Loucy (cell line): Measurements from ENCODE around the gene MEGF8.

Source experiments
- H2AFZ ChIP-seq: fragments of 200-600 bp; sonication (generic); 2 replicates; pipeline ENCODE4 v1.6.0; 2016; ENCODE audit warnings: antibody characterized with exemption, mild to moderate bottlenecking, low read length, moderate library complexity
- H3F3A ChIP-seq: fragments of 200-600 bp; 2 replicates; pipeline ENCODE4 v1.6.0; 2016; ENCODE audit warnings: antibody characterized with exemption, low read depth, mild to moderate bottlenecking
- H3K27me3 ChIP-seq: fragments of 200-600 bp; sonication (generic); 2 replicates; pipeline ENCODE4 v1.6.1; 2014; ENCODE audit warnings: low read length, mild to moderate bottlenecking; ENCODE audit not compliant: insufficient read depth, poor library complexity, severe bottlenecking
- H3K36me3 ChIP-seq: fragments of 200-600 bp; sonication (generic); 2 replicates; pipeline ENCODE4 v1.6.1; 2016; ENCODE audit warnings: low read length; ENCODE audit not compliant: insufficient read depth
- H3K4me1 ChIP-seq: fragments of 200-600 bp; sonication (generic); 2 replicates; pipeline ENCODE4 v1.5.1; 2014; ENCODE audit warnings: low read length, mild to moderate bottlenecking; ENCODE audit not compliant: insufficient read depth, poor library complexity, severe bottlenecking
- H3K4me2 ChIP-seq: fragments of 200-600 bp; sonication (generic); 2 replicates; pipeline ENCODE4 v1.6.0; 2014; ENCODE audit warnings: antibody characterized with exemption, low read length, low read depth, mild to moderate bottlenecking; ENCODE audit not compliant: poor library complexity, severe bottlenecking
- H3K4me3 ChIP-seq: fragments of 200-600 bp; sonication (generic); 2 replicates; pipeline ENCODE4 v1.5.1; 2014; ENCODE audit warnings: low read length, mild to moderate bottlenecking, mixed read lengths; ENCODE audit not compliant: poor library complexity, severe bottlenecking
- H3K79me2 ChIP-seq: fragments of 200-600 bp; sonication (generic); 2 replicates; pipeline ENCODE4 v1.6.1; 2014; ENCODE audit warnings: low read length; ENCODE audit not compliant: insufficient read depth
- H3K9ac ChIP-seq: fragments of 200-600 bp; sonication (generic); 2 replicates; pipeline ENCODE4 v1.6.0; 2014; ENCODE audit warnings: mild to moderate bottlenecking, low read depth, low read length, moderate library complexity; ENCODE audit not compliant: poor library complexity, severe bottlenecking
- H3K9me2 ChIP-seq: fragments of 200-600 bp; sonication (generic); replicated peaks from 2 replicates; pipeline ENCODE4 v1.6.1; 2016; ENCODE audit warnings: low read depth, low read length, mixed read lengths
- H3K9me3 ChIP-seq: fragments of 200-600 bp; sonication (generic); 2 replicates; pipeline ENCODE4 v1.6.1; 2014; ENCODE audit warnings: mild to moderate bottlenecking, antibody characterized with exemption, low read length, low read depth; ENCODE audit not compliant: insufficient read depth
- H4K20me1 ChIP-seq: fragments of 200-600 bp; sonication (generic); 2 replicates; pipeline ENCODE4 v1.6.0; 2014; ENCODE audit warnings: antibody characterized with exemption, low read length, mild to moderate bottlenecking; ENCODE audit not compliant: insufficient read depth, poor library complexity, severe bottlenecking
- CTCF ChIP-seq: fragments of 200-600 bp; sonication (generic); conservative IDR thresholded peaks from 2 replicates; pipeline ENCODE4 v1.5.1; 2014; ENCODE audit warnings: mild to moderate bottlenecking, antibody characterized with exemption, low read length
- EZH2phosphoT487 ChIP-seq: fragments of 200-600 bp; IDR thresholded peaks from 2 replicates; pipeline ENCODE4 v1.6.1; 2018; ENCODE audit warnings: antibody characterized with exemption, mild to moderate bottlenecking, moderate library complexity, borderline replicate concordance

The MEGF8 gene

GRCh38 chr19:42348211-42348610, 22.8 kb downstream of the MEGF8 start:
- H2AFZ ChIP-seq = no peak overlapping the region
- H3K27me3 ChIP-seq = no peaks in the 10 kb centered on the region
- no peaks in the 10 kb centered on the region for H3K9me3 ChIP-seq
- H3K4me1 ChIP-seq = no peaks in the 10 kb centered on the region
- no peak overlapping the region for H3K4me3 ChIP-seq
- peaks cover 7% of the 10 kb centered on the region; the same call in 1 of the 2 replicates for H3K36me3 ChIP-seq
- TF ChIP-seq EZH2phosphoT487 = no peak
- TF ChIP-seq CTCF = no peak
- H3K79me2 ChIP-seq = no peaks in the 10 kb centered on the region
- no peaks in the 10 kb centered on the region for H3F3A ChIP-seq
- H3K9ac ChIP-seq = no peak overlapping the region
- H4K20me1 ChIP-seq = no peaks in the 10 kb centered on the region
- no peaks in the 10 kb centered on the region for H3K9me2 ChIP-seq
- no peak overlapping the region for H3K4me2 ChIP-seq

- Histone ChIP-seq H3K4me1 (no peaks in the 10 kb centered on the region), H3K9me3 (no peaks in the 10 kb centered on the region), H3K4me3 (no peak overlapping the region), H3K79me2 (no peaks in the 10 kb centered on the region), H2AFZ (no peak overlapping the region), H3K36me3 (peaks cover 7% of the 10 kb centered on the region; the same call in 1 of the 2 replicates), H3K9me2 (no peaks in the 10 kb centered on the region), H3K4me2 (no peak overlapping the region), H3F3A (no peaks in the 10 kb centered on the region), H3K27me3 (no peaks in the 10 kb centered on the region), H4K20me1 (no peaks in the 10 kb centered on the region), H3K9ac (no peak overlapping the region)
- TF ChIP-seq EZH2phosphoT487 (no peak), CTCF (no peak)
Observed at GRCh38 chr19:42349378-42350107, 24.1 kb downstream of the MEGF8 start.

- Histone ChIP-seq H3K79me2 (no peaks in the 10 kb centered on the region), H3K9me3 (no peaks in the 10 kb centered on the region), H4K20me1 (no peaks in the 10 kb centered on the region), H3K9me2 (no peaks in the 10 kb centered on the region), H3K4me1 (no peaks in the 10 kb centered on the region), H3F3A (no peaks in the 10 kb centered on the region), H2AFZ (no peak overlapping the region), H3K4me2 (no peak overlapping the region), H3K36me3 (peaks cover 4% of the 10 kb centered on the region; the same call in 1 of the 2 replicates), H3K4me3 (no peak overlapping the region), H3K9ac (no peak overlapping the region), H3K27me3 (no peaks in the 10 kb centered on the region)
- TF ChIP-seq EZH2phosphoT487 = no peak
- TF ChIP-seq CTCF = no peak
Observed at GRCh38 chr19:42350417-42350816, 25.0 kb downstream of the MEGF8 start.
